Measurements from ENCODE around the gene MEF2D.

GRCh38 chr1:156461109-156461508 lies 39.5 kb downstream of the MEF2D start:
- no peak for TF ChIP-seq CTCF (IDR thresholded peaks at IDR 0.05 in 8 of 11, conservative IDR thresholded peaks at IDR 0.05 in 3 of 11)
- TF ChIP-seq POLR2A (IDR thresholded peaks at IDR 0.05): no peak

Measured in spleen (tissue), 7 donors.